ENCODE data around the gene CCDC198.

Gene CCDC198, protein sequence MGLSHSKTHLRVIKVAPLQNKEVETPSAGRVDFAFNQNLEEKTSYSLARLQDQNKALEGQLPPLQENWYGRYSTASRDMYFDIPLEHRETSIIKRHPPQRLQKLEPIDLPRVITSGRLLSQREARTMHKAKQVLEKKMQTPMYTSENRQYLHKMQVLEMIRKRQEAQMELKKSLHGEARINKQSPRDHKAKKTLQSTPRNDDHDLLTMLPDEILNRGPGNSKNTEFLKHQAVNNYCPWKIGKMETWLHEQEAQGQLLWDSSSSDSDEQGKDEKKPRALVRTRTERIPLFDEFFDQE

DNA sequence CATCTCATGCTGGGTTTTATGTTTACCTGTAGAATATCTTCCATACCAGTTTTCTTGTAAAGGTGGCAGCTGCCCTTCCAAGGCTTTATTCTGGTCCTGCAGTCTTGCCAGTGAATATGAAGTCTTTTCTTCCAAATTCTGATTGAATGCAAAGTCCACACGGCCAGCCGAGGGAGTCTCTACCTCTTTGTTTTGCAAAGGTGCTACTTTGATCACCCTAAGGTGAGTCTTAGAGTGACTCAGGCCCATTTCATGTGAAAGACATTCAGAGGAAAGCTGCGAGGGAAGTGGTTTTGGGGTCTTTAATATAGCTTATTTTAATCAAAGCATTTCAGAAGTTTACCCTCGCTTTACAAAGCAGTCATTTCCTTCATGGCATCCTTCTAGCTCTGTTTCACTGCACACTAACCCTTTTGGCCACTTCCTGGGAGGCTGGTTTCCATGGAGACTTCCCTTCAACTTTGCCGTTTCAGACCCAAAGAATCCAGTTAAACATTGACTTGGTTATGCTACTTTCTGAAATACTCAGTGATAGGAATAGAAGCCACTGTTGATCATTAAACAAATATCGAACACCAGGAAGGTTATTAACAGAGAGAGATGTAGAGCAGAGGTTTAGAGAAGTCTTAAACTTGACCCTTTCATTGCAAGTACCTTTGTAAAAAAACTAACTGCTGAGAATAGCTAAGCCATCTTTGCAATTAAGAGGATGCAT is at the start of gene CCDC198:
TSS of gene CCDC198 (minus strand) at position 391 of the 715 bp plus-strand sequence. CDS start at position 249, 142 bp downstream.
- FAIRE-seq (peak; percentile 100), DNase-seq (ENCODE audit: insufficient read length, low spot score) (peak; percentile 17)

DNA sequence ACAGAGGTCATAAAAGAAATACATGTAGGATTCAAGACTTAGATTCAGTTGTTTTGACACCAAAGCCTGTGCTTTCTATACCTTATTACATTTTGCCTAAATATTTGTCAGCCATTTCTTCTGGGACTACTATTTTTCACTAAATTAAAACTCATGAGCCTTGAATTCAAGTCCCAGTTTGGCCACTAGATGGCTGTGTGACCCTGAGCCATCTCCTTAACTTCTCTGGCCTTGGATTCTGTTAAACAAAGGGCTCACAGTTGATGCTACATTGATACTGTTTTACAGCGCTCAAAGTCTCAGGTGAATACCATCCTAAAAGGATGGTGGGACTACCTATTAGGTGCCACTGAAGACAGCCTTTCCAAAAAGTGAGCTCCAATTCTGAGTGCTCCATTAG is 39.6 kb upstream of the CCDC198 start:
- DNase-seq (ENCODE audit: insufficient read length, low spot score) (no peak), FAIRE-seq (peak; percentile 96)

DNA sequence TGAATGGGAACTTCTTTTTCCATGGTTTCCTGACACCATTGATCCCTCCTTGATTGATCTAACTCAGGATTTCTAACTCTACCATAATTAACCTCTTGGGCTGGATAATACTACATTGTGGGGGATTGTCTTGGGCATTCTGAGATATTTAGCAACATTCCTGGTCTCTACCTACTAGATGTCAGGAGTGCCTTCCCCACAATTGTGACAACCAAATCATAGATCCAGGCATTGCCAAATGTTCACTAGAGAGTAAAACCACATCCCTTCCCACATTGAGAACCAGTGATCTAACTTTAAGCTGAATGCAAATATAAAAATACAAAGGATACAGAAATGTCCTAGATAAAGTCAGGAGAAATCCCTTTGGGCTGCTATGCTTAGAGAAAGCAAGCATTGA is 36.9 kb upstream of the CCDC198 start:
- FAIRE-seq (no peak), DNase-seq (ENCODE audit: insufficient read length, low spot score) (no peak)

DNA sequence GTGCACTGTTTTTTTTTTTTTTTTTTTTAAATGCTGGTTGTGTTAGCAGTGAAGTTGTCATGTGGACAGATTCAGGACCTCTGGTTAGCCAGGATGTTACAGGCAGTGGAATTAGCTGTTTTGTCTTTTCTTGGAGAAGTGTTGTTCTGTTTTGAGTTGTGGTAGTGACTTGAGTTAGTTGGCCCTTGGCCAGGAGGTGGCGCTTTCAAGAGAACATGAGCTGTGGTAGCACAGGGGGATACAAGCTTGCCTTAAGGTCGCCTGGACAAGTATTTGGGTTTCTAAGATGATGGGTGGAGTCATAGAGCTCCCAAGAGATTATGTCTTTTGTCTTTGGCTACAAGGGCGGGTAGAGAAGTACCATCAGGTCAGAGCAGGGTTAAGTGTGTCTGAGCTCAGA is 33.3 kb upstream of the CCDC198 start:
- no peak for FAIRE-seq
- no peak for DNase-seq (ENCODE audit: insufficient read length, low spot score)

DNA sequence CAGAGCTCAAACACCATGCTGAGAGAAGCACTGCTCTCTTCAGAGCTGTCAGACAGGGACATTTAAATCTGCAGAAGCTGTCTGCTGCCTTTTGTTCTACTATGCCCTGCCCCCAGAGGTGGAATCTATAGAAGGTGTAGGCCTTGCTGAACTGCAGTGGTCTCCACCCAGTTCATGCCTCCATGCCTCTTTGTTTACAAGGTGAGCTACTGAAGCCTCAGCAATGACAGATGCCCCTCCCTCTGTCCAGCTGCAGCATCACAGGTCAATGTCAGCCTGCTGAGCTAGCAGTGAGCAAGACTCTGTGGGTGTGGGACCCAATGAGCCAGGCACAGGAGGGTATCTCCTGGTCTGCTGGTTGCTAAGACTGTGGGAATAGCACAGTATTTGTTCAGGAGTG is 25.4 kb upstream of the CCDC198 start:
- FAIRE-seq (no peak), DNase-seq (ENCODE audit: insufficient read length, low spot score) (no peak)

DNA sequence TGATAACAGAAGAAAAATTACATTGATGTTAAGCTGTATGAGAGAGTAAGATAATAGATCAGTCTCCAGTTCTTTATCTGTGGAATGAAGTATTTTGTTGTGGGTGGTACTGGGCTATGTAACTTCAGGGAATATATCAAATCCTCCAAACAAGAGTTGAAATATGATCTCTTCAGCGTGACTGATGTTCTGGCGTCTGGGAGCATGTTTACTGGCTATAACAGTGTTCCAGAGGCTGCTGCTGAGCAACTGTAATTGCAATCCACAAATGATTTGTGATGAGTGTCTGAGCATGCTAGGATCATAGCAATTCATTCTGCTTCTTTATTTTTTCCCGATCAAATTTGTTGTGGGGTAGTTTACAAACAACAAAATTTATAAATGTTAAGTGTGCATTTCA is 18.6 kb upstream of the CCDC198 start:
- FAIRE-seq (no peak), DNase-seq (ENCODE audit: insufficient read length, low spot score) (no peak)

DNA sequence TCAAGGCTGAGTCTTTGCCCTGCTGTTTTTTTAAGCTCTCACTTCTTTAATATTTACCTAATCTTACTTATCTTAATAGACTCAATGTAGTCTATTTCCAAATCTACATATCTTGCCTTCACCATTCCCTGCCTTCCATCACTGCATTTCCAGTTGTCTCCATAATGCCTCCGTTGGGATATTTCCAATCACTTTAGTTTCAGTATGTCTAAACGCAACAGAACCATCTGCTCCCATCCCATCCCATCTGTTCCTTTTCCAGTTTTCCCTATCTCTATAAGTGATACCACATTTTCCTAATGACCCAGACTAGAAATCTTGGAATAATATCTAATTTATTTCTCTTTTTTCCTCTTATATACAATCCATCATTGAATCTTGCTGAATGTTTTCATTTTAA is 15.1 kb upstream of the CCDC198 start:
- FAIRE-seq = no peak
- no peak for DNase-seq (ENCODE audit: insufficient read length, low spot score)

DNA sequence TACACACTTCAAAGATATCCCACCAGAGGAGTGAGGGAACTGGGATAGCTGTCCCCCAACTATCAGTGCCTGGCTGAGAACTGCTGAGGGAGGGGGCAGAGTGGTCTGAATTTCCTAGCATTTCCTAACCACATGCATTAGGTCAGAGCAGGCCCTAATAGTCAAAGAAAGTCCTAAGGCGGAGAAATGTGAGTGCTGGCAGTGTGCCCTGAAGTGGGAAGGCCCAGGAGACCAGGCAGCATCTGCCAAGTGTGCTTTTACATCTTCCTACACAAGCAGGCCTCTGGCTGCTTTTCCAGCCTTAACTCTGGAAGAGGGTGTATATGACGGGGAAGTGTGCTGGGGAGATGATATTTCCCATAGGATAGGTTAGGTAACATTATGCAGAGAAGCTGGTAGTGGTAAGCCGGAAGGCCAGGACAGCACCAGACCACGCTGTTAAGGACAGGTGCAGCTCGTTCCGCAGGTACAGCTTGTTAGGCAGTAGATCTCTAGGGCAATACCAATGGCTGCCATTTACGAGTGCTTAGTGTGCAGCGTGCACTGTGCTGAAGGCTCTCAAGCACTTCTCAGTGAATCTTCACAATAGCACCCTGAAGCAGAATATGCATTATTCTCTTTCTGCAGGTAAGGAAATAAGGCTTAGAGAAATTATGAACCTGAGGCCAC is 9.1 kb upstream of the CCDC198 start:
- FAIRE-seq (no peak), DNase-seq (ENCODE audit: insufficient read length, low spot score) (no peak)

DNA sequence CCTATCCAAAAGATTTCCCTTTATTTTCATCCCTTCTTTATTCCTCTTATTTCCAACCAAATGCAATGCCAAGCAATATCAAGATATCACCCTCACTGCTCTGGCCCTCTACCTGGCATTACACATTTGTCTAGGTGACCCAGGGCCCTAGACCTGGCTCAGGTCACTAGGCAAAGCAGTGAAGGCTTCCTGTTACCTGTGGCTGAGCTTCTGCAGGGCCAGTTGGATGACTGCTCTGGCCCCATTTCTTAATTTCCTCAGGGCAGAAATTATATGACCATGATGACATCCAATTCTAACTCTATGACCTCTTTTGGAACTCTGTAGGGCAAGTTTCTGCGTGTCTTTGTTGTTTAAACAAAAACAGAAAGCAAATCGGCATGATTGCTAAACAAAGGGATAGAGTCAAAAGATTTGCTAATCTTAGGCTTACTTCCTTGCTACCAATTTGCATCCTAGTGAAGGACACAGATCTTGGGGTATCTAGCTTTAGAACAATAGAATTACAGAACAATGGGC is 7.4 kb upstream of the CCDC198 start:
- FAIRE-seq (no peak), DNase-seq (ENCODE audit: insufficient read length, low spot score) (no peak)

DNA sequence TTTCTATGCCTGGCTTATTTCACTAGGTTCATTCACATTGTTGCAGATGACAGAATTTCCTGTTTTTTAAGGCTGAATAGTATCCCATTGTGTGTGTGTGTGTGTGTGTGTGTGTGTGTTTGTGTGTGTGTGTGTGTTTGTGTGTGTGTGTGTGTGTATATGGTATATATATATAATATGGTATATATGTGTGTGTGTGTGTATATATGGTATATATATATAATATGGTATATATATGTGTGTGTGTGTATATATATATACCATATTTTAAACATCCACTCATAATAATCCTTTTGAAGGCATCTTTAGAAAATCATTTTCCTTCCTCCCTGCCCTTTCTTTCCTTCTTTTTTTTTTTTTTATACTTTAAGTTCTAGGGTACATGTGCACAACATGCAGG is 5.0 kb upstream of the CCDC198 start:
- FAIRE-seq (no peak), DNase-seq (ENCODE audit: insufficient read length, low spot score) (no peak)

DNA sequence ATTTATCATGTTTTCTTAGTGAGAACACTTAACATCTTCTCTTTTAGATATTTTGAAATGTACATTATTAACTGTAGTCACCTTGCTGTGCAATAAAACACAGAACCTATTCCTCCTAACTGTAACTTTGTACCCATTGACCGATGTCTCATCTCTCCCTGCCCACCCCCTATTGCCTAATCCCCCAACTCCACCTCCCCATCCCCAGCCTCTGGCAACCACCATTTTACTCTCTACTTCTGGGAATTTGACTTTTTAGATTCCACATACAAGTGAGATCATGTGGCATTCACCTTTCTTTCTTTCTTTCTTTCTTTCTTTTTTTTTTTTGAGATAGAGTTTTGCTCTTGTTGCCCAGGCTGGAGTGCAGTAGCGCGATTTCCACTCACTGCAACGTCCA is 4.4 kb upstream of the CCDC198 start:
- DNase-seq (ENCODE audit: insufficient read length, low spot score) (no peak), FAIRE-seq (no peak)

DNA sequence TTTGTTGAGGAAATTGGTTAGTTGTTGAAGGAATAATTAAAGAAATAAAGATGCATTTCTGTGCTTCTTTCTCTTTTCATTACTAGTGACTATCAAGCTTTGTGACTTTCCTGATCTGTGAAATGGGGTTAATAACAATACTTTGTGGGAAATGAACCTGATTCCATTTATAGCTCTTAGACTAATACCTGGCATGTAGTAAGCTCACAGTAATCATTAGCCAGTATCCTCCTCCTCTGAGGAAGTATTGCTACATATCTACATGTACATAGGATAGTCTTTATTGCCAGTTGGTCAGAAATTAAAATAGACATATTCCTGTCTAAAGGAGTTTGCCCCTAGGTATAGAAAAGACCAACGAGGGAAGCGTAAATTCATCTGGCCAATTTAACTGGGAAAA is 1.8 kb upstream of the CCDC198 start:
- FAIRE-seq = peak; percentile 93
- DNase-seq (ENCODE audit: insufficient read length, low spot score) = no peak

DNA sequence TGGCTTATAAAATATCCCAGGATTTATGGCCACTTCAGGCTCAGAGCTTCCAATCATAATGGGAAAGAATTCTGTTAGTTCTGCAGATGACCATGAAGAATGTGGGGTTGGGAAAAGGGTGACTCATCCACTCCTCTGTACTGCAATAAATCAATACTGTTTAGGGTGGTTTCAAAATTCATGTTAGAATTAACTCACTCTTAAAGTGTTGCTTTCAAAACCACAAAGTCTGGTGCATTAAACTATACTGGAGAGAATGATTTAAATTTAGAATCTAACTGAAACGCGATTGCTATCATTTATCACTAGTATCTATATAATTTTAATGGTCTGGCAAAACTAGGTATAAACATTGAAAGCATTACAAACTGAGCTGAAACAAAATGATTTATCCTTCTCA is 798 bp downstream of the CCDC198 start:
- DNase-seq (ENCODE audit: insufficient read length, low spot score) = no peak
- no peak for FAIRE-seq

DNA sequence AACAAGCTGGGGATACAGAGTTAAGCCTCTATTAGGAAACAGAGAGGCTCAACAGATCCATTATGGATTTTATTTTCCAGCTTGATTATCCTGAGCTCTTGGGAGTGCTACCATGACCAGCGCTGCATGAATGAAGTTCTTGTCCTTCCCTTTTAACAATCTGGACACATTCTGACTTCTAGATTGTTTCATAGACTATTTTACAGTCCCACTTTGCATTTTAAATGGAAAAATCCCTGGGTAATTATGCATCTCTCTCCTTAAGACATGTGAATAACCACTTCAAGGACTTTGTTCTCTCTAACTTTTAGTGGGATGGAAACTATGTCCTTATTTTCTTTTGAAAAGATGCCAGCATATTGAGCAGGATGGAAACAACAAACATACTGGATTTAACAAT is 2.0 kb downstream of the CCDC198 start:
- no peak for DNase-seq (ENCODE audit: insufficient read length, low spot score)
- peak; percentile 91 for FAIRE-seq

DNA sequence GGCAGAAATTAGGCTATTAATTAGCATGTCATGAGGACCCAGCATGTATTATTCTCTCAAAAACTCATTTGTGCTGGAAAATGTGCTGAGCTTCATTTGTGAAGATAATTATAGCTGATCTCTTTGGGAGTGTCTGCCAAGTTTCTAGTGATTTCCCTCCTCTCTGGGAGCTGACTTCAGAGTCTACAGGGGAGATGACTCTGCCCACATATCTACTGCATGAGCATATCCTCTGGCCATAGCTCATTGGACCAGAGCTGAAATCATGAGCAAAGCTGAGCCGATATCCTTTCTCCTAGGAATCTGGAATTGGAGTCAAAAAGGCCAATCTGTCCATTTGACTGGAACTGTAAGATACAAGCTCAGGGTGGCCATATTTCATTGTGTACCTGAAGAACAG is 5.9 kb downstream of the CCDC198 start:
- no peak for DNase-seq (ENCODE audit: insufficient read length, low spot score)

DNA sequence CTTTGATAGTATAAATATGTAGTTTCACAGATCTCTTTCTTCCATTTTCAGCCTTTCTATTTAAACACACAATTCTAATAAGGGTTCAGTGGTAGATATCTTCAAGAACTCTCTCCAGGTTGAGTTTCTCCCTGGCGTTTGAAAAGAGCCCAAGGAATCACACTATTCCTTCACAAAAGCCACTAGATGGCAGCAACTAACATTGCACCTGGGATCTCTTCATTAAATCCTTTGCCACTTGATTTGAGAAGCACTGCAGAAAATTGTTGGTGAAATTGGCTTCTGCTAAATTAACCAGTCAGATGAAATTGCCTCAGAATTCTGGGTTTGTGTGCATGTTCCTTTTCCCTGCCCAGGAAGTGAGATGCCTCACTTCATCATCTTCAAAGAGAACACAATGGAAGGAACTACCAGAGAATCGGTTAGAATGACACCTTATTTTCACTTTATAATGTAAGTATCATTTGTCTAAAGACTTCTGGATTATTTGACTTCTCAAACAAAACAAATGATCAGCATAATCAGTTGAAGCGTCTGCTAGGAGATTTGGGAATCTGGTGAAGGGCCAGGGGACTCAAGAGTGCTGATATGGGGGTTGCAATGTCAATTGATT is 6.8 kb downstream of the CCDC198 start:
- FAIRE-seq (peak; percentile 98), DNase-seq (ENCODE audit: insufficient read length, low spot score) (no peak)

More for the DNA sequence above, 5.9 kb downstream of the CCDC198 start:
- FAIRE-seq = peak; percentile 76

DNA sequence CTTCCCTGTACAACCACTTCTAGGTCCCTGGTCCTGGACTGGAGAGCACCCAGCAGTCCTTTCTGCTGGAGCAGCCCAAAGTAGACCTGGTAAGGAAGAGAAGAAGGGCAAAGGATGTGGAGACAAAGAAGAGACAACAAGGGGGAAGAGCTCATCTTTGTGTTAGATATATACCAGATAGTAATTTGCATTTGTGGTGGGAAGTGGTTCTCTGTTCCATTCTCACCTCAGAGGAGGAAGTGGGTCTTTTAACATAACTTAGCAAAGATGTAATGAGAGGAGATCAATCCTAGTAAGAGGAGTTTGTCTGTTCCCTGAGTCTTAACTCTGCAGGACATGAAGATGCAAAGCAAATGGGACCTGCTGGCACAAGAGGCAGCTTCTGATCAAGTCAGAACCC is 8.0 kb downstream of the CCDC198 start:
- FAIRE-seq (peak; percentile 94), DNase-seq (ENCODE audit: insufficient read length, low spot score) (peak; percentile 28)

DNA sequence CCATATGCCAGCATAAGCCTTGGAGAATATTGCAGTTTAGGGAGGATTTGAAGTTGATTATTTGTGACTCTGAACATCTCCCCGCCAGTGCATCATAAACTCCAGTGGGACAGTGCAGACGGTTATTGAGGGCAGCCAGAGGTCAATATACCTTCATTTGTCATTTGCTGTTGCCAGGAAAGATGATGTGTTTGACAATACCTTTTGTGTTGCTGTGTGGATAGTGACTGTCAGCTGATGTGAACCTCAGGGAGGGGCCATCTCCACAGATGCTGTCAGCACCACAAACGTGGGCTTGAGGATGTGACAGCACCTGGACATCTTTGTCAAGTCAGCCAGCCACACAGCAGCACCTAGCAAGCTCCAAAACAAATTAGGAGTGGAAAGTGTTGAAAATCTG is 11.5 kb downstream of the CCDC198 start:
- FAIRE-seq = no peak
- DNase-seq (ENCODE audit: insufficient read length, low spot score) = no peak

DNA sequence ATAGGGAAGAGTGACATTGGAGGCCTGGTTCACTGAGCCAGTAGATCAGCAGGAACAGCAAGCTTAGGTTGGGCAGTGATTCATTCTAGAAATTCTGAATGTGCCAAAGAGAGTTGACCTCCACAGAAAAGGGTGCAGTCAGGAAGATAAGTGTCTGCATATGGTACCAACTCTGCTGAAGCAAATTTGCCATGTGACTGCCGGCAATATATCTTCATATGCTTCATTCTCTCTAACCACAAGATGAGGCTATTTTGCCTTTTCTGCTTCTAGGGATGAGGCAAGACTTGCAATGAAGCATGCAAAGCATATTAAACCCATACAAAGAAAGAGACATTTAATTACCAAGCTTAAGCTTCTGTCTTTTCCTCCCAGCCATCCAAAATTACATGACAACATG is 13.6 kb downstream of the CCDC198 start:
- DNase-seq (ENCODE audit: insufficient read length, low spot score) (no peak), FAIRE-seq (no peak)

DNA sequence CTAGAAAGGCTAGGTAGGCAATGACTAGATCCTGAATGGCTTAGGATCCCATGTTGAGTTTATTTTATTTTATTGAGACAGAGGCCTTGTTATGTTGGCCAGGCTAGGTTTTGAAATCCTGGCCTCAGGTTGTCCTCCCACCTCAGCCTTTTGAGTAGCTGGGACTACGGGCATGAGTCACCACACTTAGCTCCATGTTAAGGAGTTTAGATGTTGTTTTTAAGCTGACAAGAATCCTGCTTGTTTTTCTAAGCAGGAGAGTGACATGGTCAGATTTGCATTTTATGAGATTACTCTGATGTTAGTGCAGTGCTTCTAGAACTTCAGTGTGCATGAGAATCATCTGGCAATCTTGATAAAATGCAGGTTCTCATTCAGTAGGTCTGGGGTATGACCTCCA is 14.5 kb downstream of the CCDC198 start:
- no peak for FAIRE-seq
- DNase-seq (ENCODE audit: insufficient read length, low spot score) = no peak

DNA sequence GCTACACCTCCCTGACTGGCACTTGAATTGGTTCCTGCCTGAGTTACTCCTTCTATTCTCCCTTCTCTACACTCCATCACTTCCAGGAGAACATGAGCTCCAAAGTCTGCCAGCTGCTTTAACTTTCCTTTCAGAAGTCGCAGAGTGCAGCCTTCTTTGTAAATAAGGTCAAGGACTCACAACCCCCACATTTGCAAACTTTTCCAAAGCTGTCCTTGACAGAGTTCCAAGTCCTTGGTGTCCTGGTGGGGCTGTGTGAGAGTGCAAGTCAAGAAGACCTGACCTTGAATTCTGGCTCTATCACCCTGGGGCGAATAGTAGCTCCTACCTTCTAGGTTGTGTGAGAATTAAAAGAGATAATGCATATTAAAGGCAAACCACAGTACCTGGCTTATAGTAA is 15.6 kb downstream of the CCDC198 start:
- FAIRE-seq (no peak), DNase-seq (ENCODE audit: insufficient read length, low spot score) (no peak)

Data from GM19239 (cell line).